HEK293T (cell line): ENCODE data around the gene CADPS2.

Experiments
- BHLHE40 ChIP-seq: fragments of 450-650 bp; IDR thresholded peaks from 2 replicates; pipeline ENCODE4 v1.6.1; 2016; ENCODE audit warnings: mild to moderate bottlenecking, moderate library complexity, borderline replicate concordance
- FOXK2 ChIP-seq: fragments of 450-650 bp; IDR thresholded peaks from 2 replicates; pipeline ENCODE4 v1.6.1; 2016; ENCODE audit warnings: mild to moderate bottlenecking
- FOXM1 ChIP-seq: fragments of 450-650 bp; IDR thresholded peaks from 2 replicates; pipeline ENCODE4 v1.6.1; 2017; ENCODE audit warnings: mild to moderate bottlenecking, borderline replicate concordance
- LEF1 ChIP-seq: fragments of 450-650 bp; IDR thresholded peaks from 2 replicates; pipeline ENCODE4 v1.6.1; 2017; ENCODE audit warnings: mild to moderate bottlenecking, borderline replicate concordance
- PKNOX1 ChIP-seq: fragments of 450-650 bp; IDR thresholded peaks from 2 replicates; pipeline ENCODE4 v1.6.1; 2016
- SP1 ChIP-seq: fragments of 450-650 bp; IDR thresholded peaks from 2 replicates; pipeline ENCODE4 v1.6.1; 2017

- TF ChIP-seq FOXK2 (no peak), PKNOX1 (no peak), FOXM1 (no peak), LEF1 (no peak), SP1 (no peak), BHLHE40 (no peak)
Measured at GRCh38 chr7:122869260-122869659, 17.0 kb downstream of the CADPS2 start.
